Astrocyte (in vitro differentiated cells and primary cell): ENCODE data around the gene PTGES3L. TPM values are rescaled to one million over a fixed set of nuclear protein-coding genes. Genes with fewer than 3 reads are reported as not detected.

Experiments used
- DNase-seq: peaks from one replicate; pipeline ENCODE4 v3.0.0-alpha.2; 2010; ENCODE audit warnings: low read depth
- FAIRE-seq: peaks from 2 replicates; lab custom pipeline; 2011; peaks lifted over from hg19 to GRCh38; lab: Jason Lieb, UNC
- H2AFZ ChIP-seq: 2 replicates; pipeline ENCODE4 v1.6.0; 2012; ENCODE audit warnings: low read depth, low read length, inconsistent platforms
- H3K27ac ChIP-seq: 2 replicates; pipeline ENCODE4 v1.5.1; 2011; ENCODE audit warnings: low read depth, low read length, inconsistent platforms
- H3K27me3 ChIP-seq: 2 replicates; pipeline ENCODE4 v1.6.0; 2011; ENCODE audit warnings: low read length, inconsistent platforms; ENCODE audit not compliant: insufficient read depth
- H3K36me3 ChIP-seq: 2 replicates; pipeline ENCODE4 v1.5.1; 2011; ENCODE audit warnings: low read length, inconsistent platforms; ENCODE audit not compliant: insufficient read depth
- H3K4me1 ChIP-seq: 2 replicates; pipeline ENCODE4 v1.5.1; 2011; ENCODE audit warnings: low read length, inconsistent platforms; ENCODE audit not compliant: insufficient read depth
- H3K4me2 ChIP-seq: 2 replicates; pipeline ENCODE4 v1.6.0; 2012; ENCODE audit warnings: low read length, inconsistent platforms
- H3K4me3 ChIP-seq: 2 replicates; pipeline ENCODE4 v1.5.1; 2011; ENCODE audit warnings: low read depth, mild to moderate bottlenecking, low read length, inconsistent platforms; ENCODE audit not compliant: insufficient read depth
- H3K79me2 ChIP-seq: 2 replicates; pipeline ENCODE4 v1.6.0; 2012; ENCODE audit warnings: mild to moderate bottlenecking, low read length, inconsistent platforms; ENCODE audit not compliant: insufficient read depth
- H3K9ac ChIP-seq: 2 replicates; pipeline ENCODE4 v1.6.0; 2012; ENCODE audit warnings: mild to moderate bottlenecking, low read length, inconsistent platforms
- H3K9me3 ChIP-seq: 2 replicates; pipeline ENCODE4 v1.5.1; 2012; ENCODE audit warnings: low read depth, mild to moderate bottlenecking, low read length, inconsistent platforms; ENCODE audit not compliant: insufficient read depth
- H4K20me1 ChIP-seq: 2 replicates; pipeline ENCODE4 v1.6.0; 2012; ENCODE audit warnings: low read length, inconsistent platforms; ENCODE audit not compliant: insufficient read depth
- H3K27ac Mint-ChIP-seq: one replicate; pipeline ENCODE4 v1.8.0; 2021; ENCODE audit warnings: mild to moderate bottlenecking, mixed read lengths; ENCODE audit not compliant: unreplicated experiment
- H3K27me3 Mint-ChIP-seq: one replicate; pipeline ENCODE4 v1.8.0; 2021; ENCODE audit warnings: low read depth, mixed read lengths; ENCODE audit not compliant: unreplicated experiment
- H3K36me3 Mint-ChIP-seq: one replicate; pipeline ENCODE4 v1.8.0; 2021; ENCODE audit warnings: low read depth, mixed read lengths; ENCODE audit not compliant: unreplicated experiment
- H3K4me1 Mint-ChIP-seq: one replicate; pipeline ENCODE4 v1.8.0; 2021; ENCODE audit warnings: low read depth, mixed read lengths; ENCODE audit not compliant: unreplicated experiment
- H3K4me3 Mint-ChIP-seq: one replicate; pipeline ENCODE4 v1.8.0; 2021; ENCODE audit warnings: mild to moderate bottlenecking, moderate library complexity, mixed read lengths; ENCODE audit not compliant: unreplicated experiment
- H3K9me3 Mint-ChIP-seq: one replicate; pipeline ENCODE4 v1.8.0; 2021; ENCODE audit warnings: mild to moderate bottlenecking, mixed read lengths; ENCODE audit not compliant: unreplicated experiment
- CTCF ChIP-seq: IDR thresholded peaks from 2 replicates; pipeline ENCODE4 v1.5.1; 2011; ENCODE audit warnings: low read depth, mild to moderate bottlenecking, inconsistent platforms, low read length, moderate library complexity; ENCODE audit not compliant: insufficient read depth
- EZH2 ChIP-seq: IDR thresholded peaks from 2 replicates; pipeline ENCODE4 v1.6.1; 2012; ENCODE audit warnings: mild to moderate bottlenecking, low read length, inconsistent platforms; ENCODE audit not compliant: insufficient read depth
- total RNA-seq: library from RNA; stranded (reverse); gene quantifications from 2 replicates; pipeline ENCODE4 v1.2.1, GENCODE V29; 2021

The PTGES3L gene
- total RNA-seq, 1 donor from 2014 or later = 5.1 TPM

- Histone ChIP-seq H3K4me3 (no peak overlapping the region), H2AFZ (no peak overlapping the region), H3K36me3 (no peaks in the 10 kb centered on the region), H3K4me2 (no peak overlapping the region), H3K4me1 (no peaks in the 10 kb centered on the region), H3K27ac (no peak overlapping the region), H4K20me1 (no peaks in the 10 kb centered on the region), H3K27me3 (no peaks in the 10 kb centered on the region), H3K9ac (no peak overlapping the region), H3K9me3 (no peaks in the 10 kb centered on the region), H3K79me2 (peaks cover 6% of the 10 kb centered on the region)
- FAIRE-seq (no peak), DNase-seq (no peak)
- Mint-ChIP-seq H3K4me3 (no peak overlapping the region), H3K27me3 (no peaks in the 10 kb centered on the region), H3K9me3 (no peaks in the 10 kb centered on the region), H3K4me1 (no peaks in the 10 kb centered on the region), H3K36me3 (peaks cover 3% of the 10 kb centered on the region), H3K27ac (no peak overlapping the region)
- TF ChIP-seq EZH2 = no peak
- TF ChIP-seq CTCF = no peak
Measured at GRCh38 chr17:42969001-42969581, 10.8 kb downstream of the PTGES3L start.

DNA sequence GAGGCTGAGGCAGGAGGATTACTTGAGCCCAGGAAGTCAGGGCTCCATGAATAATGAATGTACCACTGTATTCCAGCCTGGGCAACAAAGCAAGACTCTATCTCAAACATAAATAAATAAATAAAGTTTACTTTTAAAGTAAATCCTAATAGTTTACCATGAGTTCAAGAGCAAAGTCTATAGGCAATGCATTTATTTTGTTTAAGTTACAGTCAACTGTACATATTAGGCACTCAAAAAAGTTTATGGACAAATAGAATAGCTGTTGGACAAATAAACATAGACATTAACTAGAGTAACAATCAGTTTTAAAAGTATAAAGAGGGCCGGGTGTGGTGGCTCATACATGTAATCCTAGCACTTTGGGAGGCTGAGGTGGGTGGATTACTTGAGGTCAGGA is 12.0 kb downstream of the PTGES3L start:
- Histone ChIP-seq H3K4me1 (peaks cover 5% of the 10 kb centered on the region), H3K9ac (no peak overlapping the region), H3K36me3 (no peaks in the 10 kb centered on the region), H3K4me2 (no peak overlapping the region), H3K27me3 (no peaks in the 10 kb centered on the region), H3K4me3 (no peak overlapping the region), H3K9me3 (no peaks in the 10 kb centered on the region), H4K20me1 (no peaks in the 10 kb centered on the region), H3K79me2 (peaks cover 16% of the 10 kb centered on the region), H3K27ac (no peak overlapping the region), H2AFZ (no peak overlapping the region)
- FAIRE-seq (no peak), DNase-seq (no peak)
- Mint-ChIP-seq H3K4me1 (peaks cover 4% of the 10 kb centered on the region), H3K27ac (no peak overlapping the region), H3K27me3 (no peaks in the 10 kb centered on the region), H3K4me3 (no peak overlapping the region), H3K9me3 (no peaks in the 10 kb centered on the region), H3K36me3 (peaks cover 3% of the 10 kb centered on the region)
- TF ChIP-seq CTCF = no peak
- no peak for TF ChIP-seq EZH2

GRCh38 chr17:42964161-42964932 is 15.5 kb downstream of the PTGES3L start, which contains the start of gene AARSD1:
Gene AARSD1 (minus strand): TSS chr17:42964454. CDS start chr17:42964440, 14 bp downstream.
- H3K4me1 Mint-ChIP-seq = peaks cover 4% of the 10 kb centered on the region
- no peaks in the 10 kb centered on the region for H3K27me3 ChIP-seq
- peaks cover 25% of the 10 kb centered on the region for H3K79me2 ChIP-seq
- FAIRE-seq = peak; percentile 86
- H3K9me3 Mint-ChIP-seq = no peaks in the 10 kb centered on the region
- no peaks in the 10 kb centered on the region for H3K9me3 ChIP-seq
- TF ChIP-seq CTCF = no peak
- TF ChIP-seq EZH2 = no peak
- peaks cover 21% of the 10 kb centered on the region for H3K36me3 ChIP-seq
- H3K27ac Mint-ChIP-seq = peak within 1 kb of the TSS; percentile 98
- H3K4me2 ChIP-seq = peak within 1 kb of the TSS; percentile 90
- H3K4me3 ChIP-seq = peak within 1 kb of the TSS; percentile 85
- no peaks in the 10 kb centered on the region for H4K20me1 ChIP-seq
- H3K4me3 Mint-ChIP-seq = peak within 1 kb of the TSS; percentile 96
- H3K9ac ChIP-seq = peak within 1 kb of the TSS; percentile 90
- H3K27ac ChIP-seq = peak within 1 kb of the TSS; percentile 90
- H3K4me1 ChIP-seq = peaks cover 5% of the 10 kb centered on the region
- DNase-seq = peak; percentile 95
- no peaks in the 10 kb centered on the region for H3K27me3 Mint-ChIP-seq
- H2AFZ ChIP-seq = peak within 1 kb of the TSS; percentile 88
- H3K36me3 Mint-ChIP-seq = peaks cover 6% of the 10 kb centered on the region
